Heart right ventricle (tissue), 16 donors: ENCODE data around the gene CTBS. TPM values are rescaled to one million over a fixed set of nuclear protein-coding genes. Genes with fewer than 3 reads are reported as not detected.
"Not testable (repeated sequence)": the region's sequence is repeated elsewhere in the genome, so short reads cannot be mapped to it uniquely, and the experiment has no call there.

Source experiments
- ATAC-seq, 8 donors: fragments of 200-7000 bp; cut with Tn5 transposase; one replicate each; pipeline ENCODE4 v1.9.1; 2020; ENCODE audit warnings: mild to moderate bottlenecking in 8 of 8, moderate library complexity in 8 of 8, moderate number of reproducible peaks in 1 of 8
- DNase-seq, 2 donors: peaks; one replicate each; pipeline ENCODE4 v3.0.0-alpha.2; 2020
- H3K27ac ChIP-seq, 10 donors: fragments of 200-600 bp; sonication (generic) in 2 of 10; one replicate each; pipeline versions ENCODE4 v1.5.0 to v1.8.0; 2020 to 2022; ENCODE audit warnings: mild to moderate bottlenecking in 3 of 10
- H3K27me3 ChIP-seq, 7 donors: fragments of 200-600 bp; one replicate each; pipeline ENCODE4 v1.8.0; 2021 to 2022; ENCODE audit warnings: mild to moderate bottlenecking in 2 of 7
- H3K36me3 ChIP-seq, 9 donors: fragments of 200-600 bp; sonication (generic) in 1 of 9; one replicate each; pipeline versions ENCODE4 v1.5.0 to v1.8.0; 2020 to 2022; ENCODE audit warnings: mild to moderate bottlenecking in 2 of 9
- H3K4me1 ChIP-seq, 9 donors: fragments of 200-600 bp; sonication (generic) in 1 of 9; one replicate each; pipeline versions ENCODE4 v1.5.0 to v1.8.0; 2020 to 2022; ENCODE audit warnings: mild to moderate bottlenecking in 4 of 9
- H3K4me3 ChIP-seq, 10 donors: fragments of 200-600 bp; sonication (generic) in 2 of 10; one replicate each; pipeline versions ENCODE4 v1.5.0 to v1.8.0; 2020 to 2022; ENCODE audit warnings: mild to moderate bottlenecking in 7 of 10, moderate library complexity in 2 of 10
- H3K9me3 ChIP-seq, 11 donors: fragments of 200-600 bp in 10 of 11; sonication (generic) in 2 of 11; one replicate each; pipeline versions ENCODE4 v1.5.0 to v1.8.0; 2013 to 2022; ENCODE audit warnings: mild to moderate bottlenecking in 2 of 11, control low read depth in 1 of 11, moderate library complexity in 1 of 11
- WGBS, 2 donors: extraction: QIAGEN DNeasy Blood & Tissue Kit; methylation state at CpG; one replicate each; pipeline ENCODE4 v1.1.7; 2013; ENCODE audit warnings: inconsistent platforms in 1 of 2; 5-methylcytosine and 5-hydroxymethylcytosine counted together
- intact Hi-C, 10 donors: fragments of 100-400 bp; cut with DNase I; formaldehyde crosslinking; loops; one replicate each; pipeline versions ENCODE4 v1.11.1 to v1.14.2; 2022
- polyA plus RNA-seq, 2 donors: library from polyadenylated mRNA; stranded (reverse); fragments of 200-250 nt; gene quantifications; one replicate each; pipeline ENCODE4 v1.2.3, GENCODE V29; 2013
- total RNA-seq, 10 donors: library from RNA; stranded (reverse); fragmentation: NEBNext Ultra II Directional in 3 of 10; extraction: Animal tissue kit (Norgen Biotek cat#: 25700) in 3 of 10; gene quantifications; one replicate each; pipeline versions ENCODE4 v1.2.1 to v1.2.4, GENCODE V29; 2021 to 2023
- TF ChIP-seq, protein P1 (sequence below), 9 donors: fragments of 200-600 bp; sonication (generic) in 2 of 9; IDR thresholded peaks; one replicate each; pipeline versions ENCODE4 v1.5.0 to v1.8.0; 2021 to 2022; ENCODE audit warnings: antibody characterized with exemption in 9 of 9, mild to moderate bottlenecking in 5 of 9, moderate library complexity in 1 of 9
- donor health status: Arrhythmogenic right ventricular cardiomyopathy.
- donor health status: ischemic (EF 13 %, LVEDD 7.1; RV severe dilation, severe dysfunction).
- donor health status: healthy with polysubstance abuse.
- donor health status: DM: no; HTN: yes; CAD: no.
- donor health status: DM: no; HTN: no; CAD: no.
- donor health status: ischemic (EF 25% LVEDD 6.9; RV normal size, moderate dysfunction).
- donor health status: ischemic (EF 25% LVEDD 5.7; RV mildly dilated, moderate dysfunction).
- donor health status: healthy.
- donor health status: DM: yes; HTN: yes; CAD: no.
- donor health status: Ischemic cardiomyopathy.
- donor health status: ischemic (EF 35%, LVEDD 5.7; RV mildly dilated, moderate dysfunction).
- donor health status: nonischemic (EF 11% LVEDD 7.7; RV severe dilation, severe dysfunction).
- donor health status: DM: yes; HTN: yes; CAD: no.
- donor health status: PGD.
- donor health status: ischemic (EF 29% LVEDD 5.4; RV normal size, mild dysfunction).
- donor health status: nonischemic (EF 23%, LVEDD 6.1; RV moderate dilation, normal function).

CTBS gene
- total and polyA plus RNA-seq, 12 donors, result 3.5 to 13.2 (median 7.2) TPM

DNA sequence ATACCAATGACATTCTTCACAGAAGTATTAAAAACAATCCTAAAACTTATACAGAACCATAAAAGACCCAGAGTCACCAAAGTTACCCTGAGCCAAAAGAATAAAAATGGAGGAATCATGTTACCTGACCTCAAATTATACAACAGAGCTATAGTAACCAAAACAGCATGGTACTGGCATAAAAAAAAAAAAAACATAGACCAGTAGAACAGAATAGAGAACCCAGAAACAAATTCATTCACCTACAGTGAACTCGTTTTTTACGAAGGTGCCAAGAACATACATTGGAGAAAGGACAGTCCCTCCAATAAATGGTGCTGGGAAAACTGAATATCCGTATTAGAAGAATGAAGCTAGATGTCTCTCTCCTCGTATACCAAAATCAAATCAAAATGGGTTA is 65.2 kb downstream of the CTBS start:
- no peak overlapping the region for H3K27ac ChIP-seq
- no peak for ATAC-seq
- no peak overlapping the region for H3K4me3 ChIP-seq
- WGBS, 2 donors, result 97 to 98% methylated on average over 4 of the region's 4 CpGs
- peaks cover 0 to 19% (median 13%) of the 10 kb centered on the region in 9 donors for H3K4me1 ChIP-seq
- H3K9me3 ChIP-seq, result peaks cover 0 to 28% (median 5%) of the 10 kb centered on the region in 11 donors
- intact Hi-C loops, result loop anchor here in 6 of 10 donors (5.0 to 10.0 kb wide), 5 partner anchors 63 to 113 kb away; partner anchors contain the start of gene CTBS (in 5 of the 6)
- no peak for DNase-seq
- H3K36me3 ChIP-seq, result peaks cover 0 to 8% (median 0%) of the 10 kb centered on the region in 9 donors
- TF ChIP-seq, protein P1, sequence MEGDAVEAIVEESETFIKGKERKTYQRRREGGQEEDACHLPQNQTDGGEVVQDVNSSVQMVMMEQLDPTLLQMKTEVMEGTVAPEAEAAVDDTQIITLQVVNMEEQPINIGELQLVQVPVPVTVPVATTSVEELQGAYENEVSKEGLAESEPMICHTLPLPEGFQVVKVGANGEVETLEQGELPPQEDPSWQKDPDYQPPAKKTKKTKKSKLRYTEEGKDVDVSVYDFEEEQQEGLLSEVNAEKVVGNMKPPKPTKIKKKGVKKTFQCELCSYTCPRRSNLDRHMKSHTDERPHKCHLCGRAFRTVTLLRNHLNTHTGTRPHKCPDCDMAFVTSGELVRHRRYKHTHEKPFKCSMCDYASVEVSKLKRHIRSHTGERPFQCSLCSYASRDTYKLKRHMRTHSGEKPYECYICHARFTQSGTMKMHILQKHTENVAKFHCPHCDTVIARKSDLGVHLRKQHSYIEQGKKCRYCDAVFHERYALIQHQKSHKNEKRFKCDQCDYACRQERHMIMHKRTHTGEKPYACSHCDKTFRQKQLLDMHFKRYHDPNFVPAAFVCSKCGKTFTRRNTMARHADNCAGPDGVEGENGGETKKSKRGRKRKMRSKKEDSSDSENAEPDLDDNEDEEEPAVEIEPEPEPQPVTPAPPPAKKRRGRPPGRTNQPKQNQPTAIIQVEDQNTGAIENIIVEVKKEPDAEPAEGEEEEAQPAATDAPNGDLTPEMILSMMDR (IDR thresholded peaks at IDR 0.05), result no peak
- no peaks in the 10 kb centered on the region for H3K27me3 ChIP-seq

DNA sequence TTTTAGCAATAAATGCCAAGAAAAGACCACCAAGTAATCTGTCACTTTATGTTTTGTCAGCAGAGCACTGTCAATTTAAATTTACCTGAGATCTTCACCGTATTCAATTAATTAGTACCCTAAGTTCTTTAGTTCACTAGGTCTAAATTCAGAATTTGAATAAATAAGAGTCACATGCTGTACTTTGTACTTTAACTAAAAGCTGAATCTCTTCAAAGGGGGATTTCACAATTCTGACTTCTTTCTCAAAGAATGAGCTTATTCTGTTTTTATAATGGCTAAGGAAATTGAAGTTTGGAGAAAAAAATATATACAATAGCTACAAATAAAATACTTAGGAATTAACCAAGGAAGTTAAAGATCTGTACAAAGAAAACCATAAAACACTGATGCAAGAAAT is 65.7 kb downstream of the CTBS start:
- peaks cover 0 to 28% (median 5%) of the 10 kb centered on the region in 11 donors for H3K9me3 ChIP-seq
- peaks cover 0 to 25% (median 18%) of the 10 kb centered on the region in 9 donors for H3K4me1 ChIP-seq
- peaks cover 0 to 8% (median 0%) of the 10 kb centered on the region in 9 donors for H3K36me3 ChIP-seq
- ATAC-seq (no peak), DNase-seq (no peak)
- H3K27ac ChIP-seq, result no peak overlapping the region
- WGBS, 2 donors, result 97 to 98% methylated on average over 1 of the region's 1 CpG
- intact Hi-C loops, result loop anchor here in 6 of 10 donors (5.0 to 10.0 kb wide), 5 partner anchors 64 to 114 kb away; partner anchors contain the start of gene CTBS (in 5 of the 6)
- no peak overlapping the region for H3K4me3 ChIP-seq
- H3K27me3 ChIP-seq, result no peaks in the 10 kb centered on the region
- TF ChIP-seq, protein P1 (IDR thresholded peaks at IDR 0.05), result no peak

DNA sequence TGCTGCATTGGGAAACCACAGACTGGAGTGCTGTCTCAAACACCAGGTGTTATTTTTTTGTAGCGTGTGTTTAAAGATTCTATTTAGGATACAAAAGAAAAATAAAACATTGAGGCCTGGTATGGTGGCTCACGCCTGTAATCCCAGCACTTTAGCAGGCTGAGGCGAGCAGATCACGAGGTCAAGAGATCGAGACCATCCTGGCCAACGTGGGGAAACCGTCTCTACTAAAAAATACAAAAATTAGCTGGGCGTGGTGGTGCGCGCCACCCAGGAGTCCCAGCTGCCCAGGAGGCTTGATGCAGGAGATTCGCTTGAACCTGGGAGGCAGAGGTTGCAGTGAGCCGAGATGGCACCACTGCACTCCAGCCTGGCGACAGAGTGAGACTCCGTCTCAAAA is 66.4 kb downstream of the CTBS start:
- peaks cover 0 to 28% (median 5%) of the 10 kb centered on the region in 11 donors for H3K9me3 ChIP-seq
- H3K36me3 ChIP-seq, DNase-seq, ATAC-seq, H3K27ac ChIP-seq, H3K4me3 ChIP-seq, H3K27me3 ChIP-seq: not testable (repeated sequence)
- 90 to 98% methylated on average over 14 of the region's 14 CpGs for WGBS, 2 donors
- intact Hi-C loops, result loop anchor here in 7 of 10 donors (2.0 to 10.0 kb wide), 6 partner anchors 64 to 114 kb away; partner anchors contain the start of gene CTBS (in 5 of the 7)
- peaks cover 0 to 31% (median 25%) of the 10 kb centered on the region in 9 donors for H3K4me1 ChIP-seq

DNA sequence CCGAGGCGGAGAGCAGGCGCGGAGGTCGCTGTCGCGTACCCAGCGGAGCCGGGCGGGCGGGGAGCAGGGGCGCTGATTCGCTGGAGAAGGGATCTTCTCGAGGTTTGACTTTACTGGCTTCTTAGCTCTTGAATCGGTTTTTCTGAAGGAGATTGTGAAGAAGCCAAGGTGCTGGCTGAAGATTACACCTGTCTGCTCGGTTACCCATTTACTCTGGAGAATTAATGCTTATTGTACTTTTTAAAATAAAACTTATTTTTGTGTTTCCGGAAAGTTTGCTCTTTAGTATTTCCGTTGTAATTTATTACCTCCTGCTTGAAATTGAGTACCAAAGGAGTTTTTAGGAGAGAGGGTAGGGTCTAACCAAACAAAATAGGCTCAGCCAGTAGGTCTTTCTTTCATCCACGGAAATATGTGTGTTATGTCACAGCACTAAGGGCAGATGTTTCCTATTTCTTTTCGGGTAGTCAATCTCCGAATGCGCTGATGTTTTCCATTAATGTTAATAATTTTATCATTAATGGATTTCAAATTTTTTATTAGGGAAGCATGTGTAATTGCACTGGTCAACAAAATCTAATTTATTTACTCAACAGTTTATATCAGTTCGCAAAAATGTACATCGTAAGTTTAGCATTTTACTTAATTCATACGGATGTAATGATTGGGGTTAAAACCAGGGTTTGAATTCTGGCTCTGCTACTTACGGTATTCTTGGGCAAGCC is 67.3 kb downstream of the CTBS start:
- peaks cover 0 to 16% (median 0%) of the 10 kb centered on the region in 9 donors for H3K36me3 ChIP-seq
- DNase-seq, result no peak
- peak overlapping the region; percentile 93 to 99 (median 98) for H3K27ac ChIP-seq
- intact Hi-C loops, result loop anchor here in 7 of 10 donors (1.0 to 10.0 kb wide), 8 partner anchors 28 to 115 kb away; partner anchors contain the start of genes CTBS (in 5 of the 7) and RPF1 (in 1 of the 7)
- peaks cover 0 to 28% (median 5%) of the 10 kb centered on the region in 11 donors for H3K9me3 ChIP-seq
- no peaks in the 10 kb centered on the region for H3K27me3 ChIP-seq
- 13% methylated on average over 26 of the region's 26 CpGs for WGBS, 2 donors
- H3K4me1 ChIP-seq, result peaks cover 0 to 41% (median 35%) of the 10 kb centered on the region in 9 donors
- ATAC-seq, result no peak
- H3K4me3 ChIP-seq, result peak overlapping the region; percentile 51 to 91 (median 74)
- TF ChIP-seq, protein P1 (IDR thresholded peaks at IDR 0.05), result peak in 1 of 9 donors; percentile 17
